Large intestine (tissue), 3 donors: ENCODE measurements around the gene AJM1. TPM values are rescaled to one million over a fixed set of nuclear protein-coding genes. Genes with fewer than 3 reads are reported as not detected.

Source experiments
- DNase-seq, 2 donors: peaks; one replicate each; pipeline versions ENCODE4 v3.0.0 to v3.0.0-alpha.2; 2013
- H3K27ac ChIP-seq: one replicate; pipeline ENCODE4 v1.5.1; 2013; ENCODE audit warnings: low read length
- H3K27me3 ChIP-seq: 2 replicates; pipeline ENCODE4 v1.6.1; 2013; ENCODE audit warnings: low read length; ENCODE audit not compliant: control insufficient read depth, insufficient read depth
- H3K36me3 ChIP-seq: 2 replicates; pipeline ENCODE4 v1.6.1; 2013; ENCODE audit warnings: low read length; ENCODE audit not compliant: control insufficient read depth, insufficient read depth
- H3K4me1 ChIP-seq: one replicate; pipeline ENCODE4 v1.6.1; 2013; ENCODE audit warnings: low read length; ENCODE audit not compliant: control insufficient read depth, insufficient read depth
- H3K4me3 ChIP-seq: one replicate; pipeline ENCODE4 v1.5.1; 2013; ENCODE audit warnings: low read length
- H3K9me3 ChIP-seq: one replicate; pipeline ENCODE4 v1.6.1; 2013; ENCODE audit warnings: mild to moderate bottlenecking, low read depth, low read length, moderate library complexity; ENCODE audit not compliant: control insufficient read depth
- WGBS: methylation state at CpG from one replicate; pipeline ENCODE4 v1.1.5; 2013; ENCODE audit warnings: low lambda C conversion rate; ENCODE audit not compliant: insufficient coverage; 5-methylcytosine and 5-hydroxymethylcytosine counted together
- polyA plus RNA-seq: library from polyadenylated mRNA; unstranded; fragments of 120-200 nt; gene quantifications from one replicate; pipeline ENCODE4 v1.2.1, GENCODE V29; 2013

Gene AJM1
- polyA plus RNA-seq, 1 donor = 10.4 TPM

DNA sequence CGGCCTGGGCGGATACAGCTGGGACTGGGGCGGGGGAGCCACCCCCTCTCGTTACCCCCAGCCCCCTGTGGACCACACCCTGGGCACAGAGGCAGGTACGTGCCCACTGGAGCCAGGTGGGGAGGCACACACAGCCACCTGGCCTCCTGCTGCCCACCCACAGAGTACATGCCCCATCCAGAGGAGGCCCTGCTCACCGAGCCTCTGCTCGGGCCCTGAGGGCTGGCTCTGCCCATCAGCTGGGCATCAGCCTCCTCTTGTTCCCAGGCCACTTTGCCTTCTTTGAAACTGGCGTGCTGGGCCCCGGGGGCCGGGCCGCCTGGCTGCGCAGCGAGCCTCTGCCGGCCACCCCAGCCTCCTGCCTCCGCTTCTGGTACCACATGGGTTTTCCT is 16.2 kb downstream of the AJM1 start:
- no CpG with 5 or more reads among the region's 15 CpGs for WGBS
- H3K9me3 ChIP-seq = peaks cover 18% of the 10 kb centered on the region
- peaks cover 76% of the 10 kb centered on the region for H3K4me1 ChIP-seq
- H3K36me3 ChIP-seq = peaks cover 90% of the 10 kb centered on the region
- no peaks in the 10 kb centered on the region for H3K27me3 ChIP-seq
- peak overlapping the region; percentile 94 for H3K27ac ChIP-seq
- no peak for DNase-seq
- peak overlapping the region; percentile 4 for H3K4me3 ChIP-seq

DNA sequence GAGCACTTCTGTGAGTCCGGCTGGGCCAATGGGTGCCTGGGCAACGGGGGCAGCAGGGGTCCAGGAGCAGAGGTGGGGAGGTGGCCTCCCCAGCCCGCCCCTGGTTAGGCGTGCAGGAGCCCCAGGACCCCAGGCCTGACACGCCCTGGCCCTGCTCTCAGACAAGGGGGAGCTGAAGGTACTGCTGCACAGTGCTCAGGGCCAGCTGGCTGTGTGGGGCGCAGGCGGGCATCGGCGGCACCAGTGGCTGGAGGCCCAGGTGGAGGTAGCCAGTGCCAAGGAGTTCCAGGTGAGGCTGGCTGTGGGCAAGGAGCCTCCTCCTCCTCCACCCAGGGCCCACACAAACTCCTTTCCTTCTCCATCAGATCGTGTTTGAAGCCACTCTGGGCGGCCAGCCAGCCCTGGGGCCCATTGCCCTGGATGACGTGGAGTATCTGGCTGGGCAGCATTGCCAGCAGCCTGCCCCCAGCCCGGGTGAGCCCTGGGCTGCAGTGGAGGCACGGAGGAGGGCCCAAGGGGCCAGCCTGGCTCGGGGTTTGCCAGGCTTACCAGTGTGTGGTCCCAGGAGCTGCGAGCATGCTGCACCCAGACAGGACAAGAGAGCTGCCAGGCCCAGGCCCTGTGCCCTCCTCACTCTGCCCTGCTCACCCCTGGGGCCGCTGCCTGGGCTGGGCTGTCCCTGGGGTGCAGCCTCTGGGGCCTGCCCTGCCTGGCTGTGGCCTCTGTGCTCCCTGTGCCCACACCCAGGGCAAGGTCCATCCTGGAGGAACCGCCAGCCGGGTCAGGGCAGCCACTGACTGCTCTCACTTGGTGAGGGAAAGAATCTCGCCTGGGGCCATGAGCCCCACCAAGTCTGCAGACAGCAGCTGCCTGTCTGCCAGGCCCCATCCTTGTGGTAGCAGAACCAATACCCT is 16.8 kb downstream of the AJM1 start:
- WGBS = no CpG with 5 or more reads among the region's 20 CpGs
- peak overlapping the region; percentile 14 for H3K4me3 ChIP-seq
- peak; percentile 88 to 94 for DNase-seq
- peak overlapping the region; percentile 94 for H3K27ac ChIP-seq
- peaks cover 18% of the 10 kb centered on the region for H3K9me3 ChIP-seq
- H3K4me1 ChIP-seq = peaks cover 71% of the 10 kb centered on the region
- H3K36me3 ChIP-seq = peaks cover 93% of the 10 kb centered on the region
- no peaks in the 10 kb centered on the region for H3K27me3 ChIP-seq

DNA sequence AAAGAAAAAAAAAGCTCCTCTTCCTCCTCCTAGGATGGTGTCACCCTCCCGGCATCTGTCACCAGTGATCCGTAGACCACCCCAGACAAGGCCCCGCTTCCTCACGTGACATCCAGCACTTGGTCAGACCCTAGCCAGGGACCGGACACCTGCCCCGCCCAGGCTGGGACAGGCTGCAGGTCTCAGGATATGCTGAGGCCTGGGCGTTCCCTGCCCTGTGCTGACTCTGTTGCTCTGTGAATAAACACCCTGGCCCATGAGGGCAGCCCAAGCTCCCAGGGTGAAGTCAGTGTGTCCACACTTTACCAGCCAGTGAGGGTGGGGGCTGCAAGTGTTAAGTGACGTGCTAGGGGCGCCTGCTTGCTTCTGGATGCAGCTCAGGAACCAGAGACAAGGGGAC is 18.3 kb downstream of the AJM1 start:
- peak in 1 of 2 donors; percentile 31 for DNase-seq
- H3K27ac ChIP-seq = peak overlapping the region; percentile 94
- no CpG with 5 or more reads among the region's 9 CpGs for WGBS
- no peak overlapping the region for H3K4me3 ChIP-seq
- H3K27me3 ChIP-seq = no peaks in the 10 kb centered on the region
- H3K9me3 ChIP-seq = peaks cover 16% of the 10 kb centered on the region
- peaks cover 83% of the 10 kb centered on the region for H3K36me3 ChIP-seq
- H3K4me1 ChIP-seq = peaks cover 58% of the 10 kb centered on the region

DNA sequence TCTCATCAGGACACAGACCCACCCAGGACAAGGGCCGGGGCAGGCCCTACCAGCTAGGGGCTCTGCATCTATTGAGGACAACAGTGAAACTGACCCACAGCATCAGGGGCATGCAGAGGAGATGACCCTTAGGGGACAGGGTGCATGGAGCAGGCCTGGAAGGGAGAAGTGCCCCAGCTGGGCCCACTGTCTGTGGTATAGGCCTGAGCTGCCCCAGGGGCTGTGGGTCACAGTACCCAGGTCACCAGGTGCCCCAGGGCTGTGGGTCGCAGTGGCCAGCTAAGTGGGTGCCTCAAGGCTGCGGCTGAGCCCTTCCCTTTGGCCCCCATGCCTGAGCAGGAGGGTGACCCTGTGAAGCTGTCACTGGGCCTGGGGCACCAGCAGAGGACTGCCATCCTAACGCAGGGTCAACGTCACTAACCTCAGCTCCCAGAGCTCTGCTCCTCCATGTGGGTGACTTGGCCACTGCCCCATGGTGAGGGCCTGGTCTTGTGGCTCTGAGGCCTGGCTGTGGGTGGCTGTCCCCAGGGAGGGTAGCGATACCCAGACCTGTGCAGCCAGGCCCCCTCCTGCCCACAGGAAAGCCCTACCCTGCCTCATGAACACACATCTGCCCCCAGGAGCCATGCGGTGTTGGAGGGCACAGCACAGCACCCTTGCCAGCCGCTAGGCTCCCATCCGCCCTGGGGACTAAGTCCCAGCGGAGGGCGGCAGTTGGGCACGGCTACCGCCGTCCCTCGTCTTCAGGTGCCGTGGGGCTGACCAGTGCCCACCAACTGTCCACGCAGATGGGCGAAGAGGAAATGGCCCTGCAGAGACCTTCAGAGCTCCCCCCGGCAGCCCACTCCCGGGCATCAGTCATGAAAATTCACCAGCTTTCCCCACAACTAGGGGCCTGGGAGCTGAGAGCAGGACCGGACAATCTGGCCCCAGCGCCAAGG is 18.9 kb downstream of the AJM1 start:
- peaks cover 14% of the 10 kb centered on the region for H3K9me3 ChIP-seq
- no peak overlapping the region for H3K4me3 ChIP-seq
- H3K4me1 ChIP-seq = peaks cover 51% of the 10 kb centered on the region
- H3K27ac ChIP-seq = peak overlapping the region; percentile 94
- DNase-seq = peak in 1 of 2 donors; percentile 33
- WGBS = no CpG with 5 or more reads among the region's 22 CpGs
- peaks cover 77% of the 10 kb centered on the region for H3K36me3 ChIP-seq
- H3K27me3 ChIP-seq = no peaks in the 10 kb centered on the region

DNA sequence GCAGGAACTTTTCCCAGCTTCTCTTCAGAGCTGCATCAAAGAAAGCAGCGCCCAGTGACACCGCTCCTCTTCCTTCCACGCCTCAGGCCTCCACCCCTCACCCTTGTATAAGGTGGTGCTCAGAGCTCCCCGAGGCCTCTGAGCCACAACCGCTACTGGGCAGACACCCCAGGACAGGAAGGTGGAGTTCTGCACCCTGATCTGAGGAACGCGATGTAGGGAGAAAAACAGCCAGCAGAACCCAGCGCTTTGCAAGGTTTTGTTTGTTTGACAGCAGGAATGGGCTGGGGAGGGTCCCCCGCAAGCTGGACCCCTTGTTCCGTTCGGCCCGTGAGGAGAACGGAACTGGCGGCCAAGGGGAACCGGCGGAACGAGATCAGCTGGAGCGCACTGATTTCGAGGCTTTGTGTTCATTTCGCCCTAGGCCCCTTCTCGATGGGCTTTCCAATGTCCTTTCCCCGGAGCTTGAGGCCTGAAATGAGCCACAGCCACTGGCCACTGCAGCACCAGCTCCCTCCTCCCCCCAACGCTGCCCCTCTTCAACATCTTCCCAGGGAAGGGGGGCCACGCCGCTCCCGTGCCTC is 19.7 kb downstream of the AJM1 start:
- peaks cover 69% of the 10 kb centered on the region for H3K36me3 ChIP-seq
- 90% methylated on average over 2 of the region's 26 CpGs for WGBS
- DNase-seq = peak in 1 of 2 donors; percentile 40

DNA sequence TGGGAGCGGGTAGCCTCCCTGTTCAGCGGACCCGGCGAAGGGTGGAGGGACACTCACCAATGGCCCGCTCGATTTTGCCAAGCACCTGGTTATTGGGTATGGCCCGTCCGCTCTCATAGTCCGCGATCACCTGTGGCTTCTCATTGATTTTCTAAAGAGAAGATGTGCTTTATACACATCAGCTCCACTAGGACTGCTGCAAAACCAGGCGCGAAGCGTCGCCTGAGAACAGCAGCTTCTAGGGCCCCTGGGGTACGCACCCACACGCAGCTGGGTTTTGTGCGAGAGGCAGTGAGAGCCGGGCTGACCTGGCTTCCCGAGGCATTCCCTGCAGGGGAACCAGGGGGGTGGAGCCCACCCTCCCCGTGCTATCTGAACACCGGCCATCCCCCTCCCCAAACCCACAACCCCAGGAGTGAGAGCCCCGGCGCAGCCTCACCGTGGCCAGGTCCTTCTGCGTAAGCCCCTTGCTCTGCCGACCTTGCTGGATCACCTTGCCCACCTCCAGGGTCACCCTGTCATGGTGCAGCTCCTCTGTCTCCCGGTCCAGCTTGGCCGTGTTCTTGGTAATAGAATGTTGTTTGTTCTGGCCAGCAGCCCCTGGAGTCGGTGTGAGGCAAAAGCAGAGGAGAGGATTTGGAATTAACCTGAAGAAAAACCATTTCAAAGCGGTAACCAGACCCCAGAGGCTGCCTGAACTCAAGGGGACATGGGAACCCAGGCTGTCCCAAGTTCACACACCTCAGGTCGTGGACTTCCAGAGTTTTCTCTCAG is 20.8 kb downstream of the AJM1 start:
- H3K4me3 ChIP-seq = no peak overlapping the region
- H3K27ac ChIP-seq = peak overlapping the region; percentile 12

More for the DNA sequence above, 19.7 kb downstream of the AJM1 start:
- Histone ChIP-seq H3K9me3 (peaks cover 16% of the 10 kb centered on the region), H3K4me1 (peaks cover 44% of the 10 kb centered on the region), H3K27ac (peak overlapping the region; percentile 18), H3K27me3 (no peaks in the 10 kb centered on the region), H3K4me3 (no peak overlapping the region)

DNA sequence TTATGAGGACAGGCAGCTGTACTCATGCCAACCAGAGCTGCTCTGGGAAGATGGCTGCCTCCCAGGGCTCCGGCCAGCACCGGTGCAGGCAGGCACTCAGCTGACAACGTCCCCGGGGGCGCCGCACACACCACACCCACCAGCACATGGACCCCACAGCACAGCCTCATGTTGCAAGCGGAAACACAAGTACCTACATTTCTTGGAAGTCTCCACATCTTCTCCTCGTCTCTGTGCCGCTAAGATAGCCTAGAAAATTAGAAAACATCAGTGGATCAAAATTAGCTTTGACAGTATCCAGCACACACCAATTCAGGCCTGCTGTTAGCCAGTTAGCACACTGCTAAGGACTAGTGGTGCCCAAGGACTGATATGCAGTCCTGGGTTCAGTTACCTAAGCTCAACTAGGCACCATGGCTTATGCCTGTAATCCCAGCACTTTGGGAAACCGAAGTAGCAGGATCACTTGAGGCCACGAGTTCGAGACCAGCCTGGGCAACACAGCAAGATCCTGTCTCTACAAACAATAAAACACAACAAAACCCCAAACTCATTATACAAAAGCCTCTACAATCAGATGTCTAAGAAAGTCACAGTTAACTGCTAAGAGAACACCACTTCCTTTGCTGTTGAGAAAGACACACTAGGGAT is 21.5 kb downstream of the AJM1 start:
- Histone ChIP-seq H3K4me1 (peaks cover 30% of the 10 kb centered on the region), H3K4me3 (no peak overlapping the region), H3K36me3 (peaks cover 54% of the 10 kb centered on the region), H3K9me3 (peaks cover 11% of the 10 kb centered on the region), H3K27me3 (no peaks in the 10 kb centered on the region), H3K27ac (peak overlapping the region; percentile 10)
- WGBS = no CpG with 5 or more reads among the region's 12 CpGs
- DNase-seq = peak in 1 of 2 donors; percentile 12

More for the DNA sequence above, 20.8 kb downstream of the AJM1 start:
- WGBS = no CpG with 5 or more reads among the region's 31 CpGs
- peaks cover 13% of the 10 kb centered on the region for H3K9me3 ChIP-seq
- H3K27me3 ChIP-seq = no peaks in the 10 kb centered on the region
- peaks cover 60% of the 10 kb centered on the region for H3K36me3 ChIP-seq
- DNase-seq = peak in 1 of 2 donors; percentile 18
- peaks cover 36% of the 10 kb centered on the region for H3K4me1 ChIP-seq

DNA sequence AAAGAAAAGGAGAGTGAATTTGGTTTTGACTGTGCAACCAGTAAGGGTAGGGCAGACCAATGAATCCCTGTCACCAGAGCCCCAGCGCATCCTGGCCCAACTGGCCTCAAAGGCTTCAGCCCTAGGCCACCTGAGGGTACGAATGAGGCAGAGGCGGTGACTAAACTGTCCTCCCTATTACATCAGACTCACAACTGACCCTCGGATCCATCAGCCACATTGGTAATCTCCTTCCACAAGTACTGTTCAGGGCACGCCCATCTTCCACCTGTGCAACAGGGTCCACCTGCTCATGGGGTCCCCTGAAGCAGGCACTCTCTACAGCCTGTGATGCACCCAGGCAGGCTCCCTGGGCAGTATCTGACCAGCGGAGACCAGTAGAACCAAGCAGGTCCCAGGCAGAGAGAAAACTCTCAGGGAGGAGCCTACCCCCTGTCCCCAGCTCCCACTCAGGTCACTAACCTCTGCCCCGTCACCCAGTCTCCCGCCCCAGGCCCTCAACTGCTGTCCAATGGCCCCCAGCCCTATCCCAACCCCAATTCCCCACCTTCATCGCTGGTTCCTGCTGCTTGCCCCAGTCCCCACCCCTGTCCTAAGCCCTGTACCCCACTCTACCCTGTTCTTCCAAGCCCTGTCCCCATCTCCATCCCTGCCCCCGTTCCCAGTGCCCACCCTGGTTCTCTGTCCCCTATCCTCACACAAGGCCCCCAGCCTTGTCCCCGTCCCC is 22.9 kb downstream of the AJM1 start:
- no peaks in the 10 kb centered on the region for H3K27me3 ChIP-seq
- peaks cover 17% of the 10 kb centered on the region for H3K4me1 ChIP-seq
- peak overlapping the region; percentile 62 for H3K4me3 ChIP-seq
- WGBS = no CpG with 5 or more reads among the region's 11 CpGs
- peaks cover 41% of the 10 kb centered on the region for H3K36me3 ChIP-seq
- H3K9me3 ChIP-seq = peaks cover 8% of the 10 kb centered on the region
- H3K27ac ChIP-seq = peak overlapping the region; percentile 75
- DNase-seq = peak; percentile 21 to 66

DNA sequence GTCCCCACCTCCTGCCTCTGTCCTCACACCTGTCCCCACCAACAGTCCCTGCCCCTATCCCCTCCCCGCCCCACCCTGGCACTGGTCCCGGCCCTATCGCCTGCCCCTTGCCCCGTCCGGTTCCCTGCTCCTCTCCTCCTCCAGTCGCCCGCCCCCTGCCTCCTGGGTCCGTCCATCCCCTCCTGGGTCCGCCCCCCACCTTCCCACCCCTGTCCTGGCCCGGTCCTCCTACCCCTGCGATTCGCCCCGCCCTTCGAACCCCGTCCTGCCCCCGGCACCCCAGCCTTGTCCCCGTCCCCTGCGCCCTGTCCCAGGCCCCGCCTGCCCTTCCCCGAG is 23.5 kb downstream of the AJM1 start:
- H3K27ac ChIP-seq = peak overlapping the region; percentile 75
- H3K27me3 ChIP-seq = no peaks in the 10 kb centered on the region
- H3K4me3 ChIP-seq = peak overlapping the region; percentile 62
- DNase-seq = no peak
- H3K36me3 ChIP-seq = peaks cover 37% of the 10 kb centered on the region
- H3K4me1 ChIP-seq = peaks cover 12% of the 10 kb centered on the region
- H3K9me3 ChIP-seq = peaks cover 8% of the 10 kb centered on the region
- WGBS = no CpG with 5 or more reads among the region's 20 CpGs
